GM10266 (cell line): Measurements from ENCODE around the gene MARK3.

Experiments
- DNase-seq: peaks from one replicate; pipeline ENCODE4 v3.0.0; 2012; ENCODE audit errors: extremely low spot score
- TF ChIP-seq, protein P1 (sequence below): IDR thresholded peaks from 2 replicates; pipeline ENCODE4 v1.5.1; 2012; ENCODE audit warnings: mild to moderate bottlenecking, low read depth; ENCODE audit not compliant: control insufficient read depth, insufficient read depth; ENCODE audit errors: missing control alignments

The MARK3 gene

DNA sequence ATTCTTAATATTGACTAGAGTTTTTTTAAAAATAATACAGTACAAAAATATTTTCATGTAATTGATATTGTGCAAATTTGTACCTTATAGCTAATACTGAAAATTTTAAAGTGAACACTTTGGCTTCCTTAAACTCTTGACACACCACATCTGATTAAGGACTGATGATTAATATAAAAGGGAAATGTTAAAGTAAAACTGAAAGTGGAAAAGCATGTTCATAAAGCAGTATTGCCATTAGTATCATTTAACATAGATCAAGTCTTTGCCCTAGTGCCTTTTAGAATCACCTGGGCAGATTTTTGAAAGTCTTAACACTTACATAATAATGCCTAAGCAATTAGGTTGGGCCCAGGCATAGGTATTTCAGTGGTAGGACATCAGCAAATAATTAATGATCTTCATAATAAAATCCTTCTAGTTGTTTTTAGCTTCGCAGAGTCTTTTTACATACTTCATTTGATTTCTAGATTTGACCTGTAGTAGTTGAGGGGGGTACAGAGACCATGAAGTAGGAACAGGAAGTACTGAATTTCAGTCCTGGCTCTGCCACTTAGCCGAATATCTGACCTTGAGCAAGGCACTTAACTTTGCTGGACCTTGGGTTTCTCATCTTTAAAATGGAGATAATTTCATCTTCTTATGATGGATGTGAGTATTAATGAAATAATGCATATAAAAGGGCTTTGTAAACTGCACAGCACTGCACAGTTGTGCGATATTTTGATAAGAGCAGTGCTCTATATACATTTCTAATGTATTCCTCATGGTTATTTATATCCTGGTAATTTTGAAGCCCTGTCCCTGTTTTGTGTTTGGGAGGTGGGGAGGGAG, 43.7 kb downstream of the MARK3 start:
- TF ChIP-seq, protein P1, sequence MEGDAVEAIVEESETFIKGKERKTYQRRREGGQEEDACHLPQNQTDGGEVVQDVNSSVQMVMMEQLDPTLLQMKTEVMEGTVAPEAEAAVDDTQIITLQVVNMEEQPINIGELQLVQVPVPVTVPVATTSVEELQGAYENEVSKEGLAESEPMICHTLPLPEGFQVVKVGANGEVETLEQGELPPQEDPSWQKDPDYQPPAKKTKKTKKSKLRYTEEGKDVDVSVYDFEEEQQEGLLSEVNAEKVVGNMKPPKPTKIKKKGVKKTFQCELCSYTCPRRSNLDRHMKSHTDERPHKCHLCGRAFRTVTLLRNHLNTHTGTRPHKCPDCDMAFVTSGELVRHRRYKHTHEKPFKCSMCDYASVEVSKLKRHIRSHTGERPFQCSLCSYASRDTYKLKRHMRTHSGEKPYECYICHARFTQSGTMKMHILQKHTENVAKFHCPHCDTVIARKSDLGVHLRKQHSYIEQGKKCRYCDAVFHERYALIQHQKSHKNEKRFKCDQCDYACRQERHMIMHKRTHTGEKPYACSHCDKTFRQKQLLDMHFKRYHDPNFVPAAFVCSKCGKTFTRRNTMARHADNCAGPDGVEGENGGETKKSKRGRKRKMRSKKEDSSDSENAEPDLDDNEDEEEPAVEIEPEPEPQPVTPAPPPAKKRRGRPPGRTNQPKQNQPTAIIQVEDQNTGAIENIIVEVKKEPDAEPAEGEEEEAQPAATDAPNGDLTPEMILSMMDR, result no peak
- DNase-seq, result no peak

DNA sequence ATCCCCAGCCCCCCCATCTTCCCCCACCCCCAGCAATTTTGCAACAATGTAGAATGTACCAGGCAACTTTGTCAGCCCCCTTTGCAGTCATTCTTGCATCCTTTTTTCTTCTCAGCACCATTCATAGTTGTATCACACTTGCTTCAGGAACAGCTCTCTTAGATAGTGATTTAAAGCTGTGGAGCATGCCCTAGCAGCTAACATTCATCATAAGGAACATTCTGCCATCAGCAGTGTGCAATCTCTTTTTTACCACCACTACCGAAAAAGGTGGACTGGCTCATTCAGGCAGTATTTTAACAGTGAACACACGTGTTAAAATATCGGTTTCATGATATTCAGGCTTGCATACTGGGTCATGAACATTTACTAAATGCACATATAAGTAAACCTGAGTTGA, 45.1 kb downstream of the MARK3 start:
- DNase-seq, result no peak
- TF ChIP-seq, protein P1, result no peak

DNA sequence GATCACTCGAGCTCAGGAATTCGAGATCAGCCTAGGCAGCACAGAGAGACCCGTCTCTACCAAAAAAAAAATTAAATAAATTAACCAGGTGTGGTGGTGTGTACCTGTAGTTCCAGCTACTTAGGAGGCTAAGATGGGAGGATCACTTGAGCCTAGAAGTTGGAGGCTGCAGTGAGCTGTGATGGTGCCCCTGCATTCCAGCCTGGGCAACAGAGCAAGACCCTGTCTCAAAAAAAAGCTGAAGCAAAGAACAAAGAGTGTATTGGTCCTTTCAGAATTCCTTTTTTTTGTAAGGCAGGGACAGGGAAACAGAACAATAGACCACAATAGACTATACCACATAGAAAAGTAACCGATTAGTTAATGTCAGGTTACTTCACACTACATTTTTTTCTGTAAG, 47.4 kb downstream of the MARK3 start:
- TF ChIP-seq, protein P1, result no peak
- DNase-seq, result no peak

DNA sequence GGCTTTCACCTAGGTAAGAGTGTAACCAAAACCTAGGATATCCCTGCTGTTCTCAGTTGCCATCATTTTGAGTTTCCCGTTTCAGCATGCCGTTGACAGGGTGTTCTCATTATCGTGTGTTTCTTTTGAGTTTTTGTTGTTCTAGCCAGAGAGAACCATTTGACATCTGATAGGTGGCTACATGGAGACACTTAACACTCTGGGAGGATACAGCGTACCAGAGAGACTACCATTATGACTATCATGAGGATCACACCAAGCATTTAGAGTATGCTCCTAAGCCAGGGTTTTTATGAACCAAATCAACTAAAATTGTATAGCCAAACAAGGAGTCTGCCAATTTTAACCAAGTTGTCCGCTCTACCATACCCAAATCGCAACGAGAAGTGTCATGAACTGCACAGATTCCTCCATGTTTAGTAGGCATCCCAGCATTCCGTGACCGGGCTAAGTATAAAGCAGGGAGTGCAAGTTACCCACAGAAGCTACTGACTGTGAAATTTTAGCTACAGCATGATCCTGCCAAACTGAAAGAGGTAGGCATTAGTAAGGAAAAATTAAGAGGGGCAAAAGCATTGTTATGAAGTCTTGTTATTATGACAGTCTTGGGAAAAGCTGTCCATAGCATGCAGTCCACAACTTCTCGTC, 48.8 kb downstream of the MARK3 start:
- TF ChIP-seq, protein P1, result no peak
- no peak for DNase-seq

DNA sequence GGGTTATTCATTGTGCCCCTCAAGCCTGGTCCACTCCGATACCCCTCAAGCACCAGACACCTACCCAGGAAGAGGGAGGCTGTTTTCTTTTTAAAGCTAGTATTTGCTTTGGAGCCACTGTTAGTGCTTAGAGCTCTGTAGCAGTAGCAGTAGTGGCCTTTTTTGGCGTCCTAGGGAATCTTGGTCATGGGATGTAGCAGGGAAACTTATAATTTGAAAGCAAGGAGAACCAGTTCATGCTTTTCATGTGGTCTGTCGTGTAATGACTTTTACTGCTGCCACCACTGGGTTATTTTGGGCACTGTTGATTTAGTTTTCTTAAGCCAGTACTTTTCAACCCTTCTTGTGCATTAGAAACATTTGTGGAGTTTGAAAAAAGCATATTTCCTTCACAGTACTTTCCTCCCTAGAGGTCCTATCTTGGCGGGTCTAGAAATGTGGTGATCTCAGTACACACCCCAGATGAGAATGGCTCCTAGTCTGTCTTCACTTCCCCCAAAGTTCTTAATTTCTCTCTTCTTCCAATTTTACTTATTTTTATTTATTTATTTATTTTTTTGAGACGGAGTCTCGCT, 49.7 kb downstream of the MARK3 start:
- DNase-seq, result no peak

DNA sequence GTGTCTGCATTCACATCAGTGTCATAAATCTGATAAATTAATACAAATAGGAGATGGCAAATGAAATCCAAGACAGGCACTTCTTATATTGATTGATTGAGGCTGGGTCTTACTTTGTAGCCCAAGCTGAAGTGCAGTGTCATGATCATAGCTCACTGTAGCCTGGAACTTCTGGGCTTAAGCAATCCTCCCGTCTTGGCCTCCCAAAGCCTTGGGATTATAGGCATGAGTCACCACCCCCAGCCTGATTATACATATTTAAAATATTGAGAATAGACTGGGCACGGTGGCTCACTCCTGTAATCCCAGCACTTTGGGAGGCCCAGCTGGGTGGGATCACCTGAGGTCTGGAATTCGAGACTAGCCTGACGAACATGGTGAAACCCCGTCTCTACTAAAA, 51.3 kb downstream of the MARK3 start:
- no peak for DNase-seq

More for the DNA sequence above, 49.7 kb downstream of the MARK3 start:
- TF ChIP-seq, protein P1, result no peak

More for the DNA sequence above, 51.3 kb downstream of the MARK3 start:
- TF ChIP-seq, protein P1, result no peak
